AG09319 (cell line): ENCODE data around the gene EEPD1.

Source experiments
- DNase-seq: peaks from one replicate; pipeline ENCODE4 v3.0.0-alpha.2; 2010; ENCODE audit warnings: low read depth; ENCODE audit errors: extremely low read depth
- TF ChIP-seq, protein P1 (sequence below): IDR thresholded peaks from 2 replicates; pipeline ENCODE4 v1.5.1; 2011; ENCODE audit warnings: low read depth, mild to moderate bottlenecking, inconsistent platforms, low read length, moderate library complexity

Gene EEPD1

DNA sequence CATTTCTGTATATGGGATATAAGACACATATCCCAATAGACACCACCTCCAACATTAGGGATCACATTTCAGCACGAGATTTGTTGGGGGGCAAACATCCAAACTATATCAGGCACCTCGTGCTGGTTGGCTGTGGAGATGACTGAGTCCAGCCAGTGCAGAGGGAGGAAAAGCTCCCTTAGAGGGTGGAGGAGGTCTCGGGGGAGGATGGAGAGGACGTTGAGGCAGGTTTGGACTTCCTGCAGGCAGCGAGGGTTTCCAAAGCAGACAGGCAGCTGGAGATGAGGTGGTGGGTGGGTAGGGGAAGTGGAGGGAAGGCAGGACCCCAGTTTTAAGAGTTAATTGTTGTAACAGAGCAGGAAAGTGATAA, 56.7 kb downstream of the EEPD1 start:
- TF ChIP-seq, protein P1, sequence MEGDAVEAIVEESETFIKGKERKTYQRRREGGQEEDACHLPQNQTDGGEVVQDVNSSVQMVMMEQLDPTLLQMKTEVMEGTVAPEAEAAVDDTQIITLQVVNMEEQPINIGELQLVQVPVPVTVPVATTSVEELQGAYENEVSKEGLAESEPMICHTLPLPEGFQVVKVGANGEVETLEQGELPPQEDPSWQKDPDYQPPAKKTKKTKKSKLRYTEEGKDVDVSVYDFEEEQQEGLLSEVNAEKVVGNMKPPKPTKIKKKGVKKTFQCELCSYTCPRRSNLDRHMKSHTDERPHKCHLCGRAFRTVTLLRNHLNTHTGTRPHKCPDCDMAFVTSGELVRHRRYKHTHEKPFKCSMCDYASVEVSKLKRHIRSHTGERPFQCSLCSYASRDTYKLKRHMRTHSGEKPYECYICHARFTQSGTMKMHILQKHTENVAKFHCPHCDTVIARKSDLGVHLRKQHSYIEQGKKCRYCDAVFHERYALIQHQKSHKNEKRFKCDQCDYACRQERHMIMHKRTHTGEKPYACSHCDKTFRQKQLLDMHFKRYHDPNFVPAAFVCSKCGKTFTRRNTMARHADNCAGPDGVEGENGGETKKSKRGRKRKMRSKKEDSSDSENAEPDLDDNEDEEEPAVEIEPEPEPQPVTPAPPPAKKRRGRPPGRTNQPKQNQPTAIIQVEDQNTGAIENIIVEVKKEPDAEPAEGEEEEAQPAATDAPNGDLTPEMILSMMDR = no peak
- no peak for DNase-seq

DNA sequence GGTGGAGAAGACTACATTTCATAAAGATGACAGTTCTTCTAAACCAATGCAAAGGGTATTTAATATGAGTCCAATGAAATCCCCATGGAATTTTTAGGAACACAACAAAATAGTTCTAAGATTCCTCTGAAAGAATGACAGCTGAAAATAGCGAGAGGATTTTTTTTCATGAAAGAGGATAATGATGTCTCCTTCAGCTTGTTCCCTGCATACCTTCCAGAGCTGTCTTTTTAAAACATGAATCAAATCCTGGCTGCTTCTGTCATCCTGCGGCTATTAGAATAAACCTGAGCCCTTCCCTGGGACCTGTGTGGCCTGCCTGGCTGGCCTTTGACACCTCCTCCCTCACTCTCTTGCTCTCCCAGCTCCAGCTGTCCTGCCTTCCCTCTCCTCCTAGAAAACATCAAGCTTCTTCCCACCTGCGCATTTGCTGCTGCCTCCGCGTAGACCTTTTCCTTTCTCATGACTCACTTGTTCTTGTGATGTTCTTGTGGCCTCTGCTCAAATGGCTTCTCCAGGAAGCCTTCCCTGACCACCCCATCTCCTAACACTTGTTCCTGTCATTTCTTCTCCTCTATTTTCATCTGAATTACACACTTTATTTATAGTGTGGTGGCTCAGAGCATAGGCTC, 57.4 kb downstream of the EEPD1 start:
- TF ChIP-seq, protein P1 = no peak
- DNase-seq = no peak

DNA sequence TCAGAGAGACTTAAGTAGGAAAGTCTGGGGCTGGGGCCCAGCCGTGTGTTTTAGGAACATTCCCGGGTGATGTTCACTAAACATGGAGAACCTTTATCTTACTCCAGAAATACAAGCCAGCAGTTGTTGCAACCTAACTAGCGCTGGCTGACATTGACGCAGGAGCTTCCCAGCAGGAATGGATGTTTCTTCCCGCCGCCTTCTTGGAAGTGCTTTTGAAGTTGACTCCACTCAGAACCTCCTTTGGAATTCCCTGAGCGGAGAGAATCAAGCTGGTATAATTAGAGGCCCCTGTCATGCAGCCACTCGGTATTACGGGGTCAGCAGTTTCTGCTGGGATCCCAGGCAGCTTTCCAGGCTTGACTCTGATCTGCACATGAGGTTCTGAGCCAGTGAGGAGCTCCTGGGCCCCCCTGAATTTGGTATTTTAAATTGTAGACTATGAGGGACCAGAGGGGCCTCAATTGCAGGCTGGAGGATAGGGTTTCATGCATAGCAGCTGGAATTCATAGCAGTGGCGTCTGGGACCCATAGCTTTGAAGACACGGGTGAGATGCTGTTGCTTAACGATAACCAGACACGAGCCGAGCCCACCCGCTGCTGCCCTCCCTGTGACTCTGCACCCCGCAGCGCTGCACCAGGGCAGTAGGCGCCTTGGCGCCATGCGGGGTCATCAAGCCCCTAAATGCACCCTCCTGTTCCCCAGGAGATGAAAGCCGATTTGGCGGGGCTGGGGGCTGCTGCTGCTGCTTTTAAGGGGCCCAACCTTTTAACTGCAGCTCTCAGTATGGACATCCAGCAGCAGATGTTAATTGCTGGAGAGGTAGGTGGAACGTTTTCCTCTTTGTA, 61.8 kb downstream of the EEPD1 start:
- no peak for DNase-seq
- TF ChIP-seq, protein P1 = no peak

DNA sequence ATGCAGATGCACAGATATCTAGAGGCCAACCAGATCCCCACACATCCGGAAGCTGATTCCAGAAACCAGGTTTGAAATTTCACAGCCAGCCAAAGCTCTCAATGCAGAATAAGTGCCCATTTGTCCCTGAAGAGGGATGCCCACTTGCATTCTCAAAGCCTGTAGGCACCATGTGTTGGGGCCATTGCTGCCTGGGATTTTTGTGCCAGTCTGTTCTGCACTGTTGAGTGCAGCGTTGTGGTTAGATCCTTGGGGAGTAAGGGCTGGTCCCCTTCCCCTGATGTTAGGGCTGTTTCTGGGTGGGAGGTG, 62.4 kb downstream of the EEPD1 start:
- DNase-seq = no peak
- TF ChIP-seq, protein P1 = no peak

DNA sequence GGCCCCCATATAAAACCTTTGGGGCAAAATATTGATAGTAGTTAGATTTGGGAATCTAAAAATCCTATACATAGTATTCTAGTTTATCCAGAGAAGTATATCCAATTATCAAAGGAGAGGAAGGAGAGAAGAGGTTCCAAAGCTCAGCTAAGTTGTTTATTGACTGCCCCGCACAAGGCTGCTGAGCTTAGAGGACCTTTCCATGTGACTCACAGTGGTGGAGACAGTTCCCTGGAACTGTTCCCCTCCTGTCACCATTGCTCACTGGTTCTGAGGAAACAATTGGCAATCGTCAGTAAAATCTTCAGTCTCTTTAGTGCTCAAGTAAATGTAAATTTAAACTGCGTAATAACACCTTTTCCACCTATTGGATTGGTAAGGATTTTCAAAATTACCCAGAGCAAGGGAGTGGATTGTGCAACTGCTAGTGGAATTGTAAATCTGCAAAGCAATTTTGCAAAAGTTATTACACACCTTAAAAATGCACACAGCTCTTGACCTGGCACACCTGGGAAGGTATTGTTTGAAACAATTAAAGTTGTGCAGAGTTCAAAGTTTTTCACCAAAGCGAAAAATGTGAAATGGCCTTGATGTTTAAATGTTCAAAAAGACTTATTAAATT, 63.1 kb downstream of the EEPD1 start:
- DNase-seq = no peak

DNA sequence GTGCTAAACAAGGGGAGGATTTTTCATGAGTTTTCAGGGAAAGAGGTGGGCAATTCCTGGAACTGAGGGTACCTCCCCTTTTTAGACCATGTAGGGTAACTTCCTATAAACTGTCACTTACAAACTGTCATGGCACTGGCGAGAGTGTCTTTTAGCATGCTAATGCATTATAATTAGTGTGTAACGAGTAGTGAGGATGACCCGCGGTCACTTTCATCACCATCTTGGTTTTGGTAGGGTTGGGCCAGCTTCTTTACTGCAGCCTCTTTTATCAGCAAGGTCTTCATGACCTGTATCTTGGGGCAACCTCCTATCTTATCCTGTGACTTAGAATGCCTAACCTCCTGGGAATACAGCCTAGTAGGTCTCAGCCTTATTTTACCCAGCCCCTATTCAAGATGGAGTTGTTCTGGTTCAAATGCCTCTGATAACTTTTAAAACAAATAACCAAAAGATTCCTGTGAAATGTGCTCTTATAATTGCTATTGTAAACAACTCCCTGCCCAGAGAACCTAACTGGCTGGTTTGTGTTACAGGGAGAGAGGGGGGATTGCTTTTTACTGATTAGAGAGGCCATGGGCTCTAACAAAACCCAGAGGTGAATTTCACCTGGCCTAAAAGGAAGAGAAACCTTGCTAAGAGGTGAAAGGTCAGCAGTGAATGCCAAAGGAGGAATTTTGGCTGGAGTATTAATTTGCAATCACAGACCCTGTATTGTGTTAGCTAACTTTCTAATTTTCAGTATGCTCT, 64.3 kb downstream of the EEPD1 start:
- TF ChIP-seq, protein P1 = no peak
- DNase-seq = no peak

More for the DNA sequence above, 63.1 kb downstream of the EEPD1 start:
- TF ChIP-seq, protein P1 = no peak
